RWPE1 (cell line): ENCODE data around the gene RNU2-63P.
A peak's percentile ranks its signal among the peaks of the same experiment; 100 is the strongest.

Source experiments
- CTCF ChIA-PET: fragments of 350-600 bp; sonication (Branson Sonifier 250); formaldehyde crosslinking; extraction: SDS; loops from one replicate; lab custom pipeline; 2021; lab: Yijun Ruan, JAX
- POLR2A ChIA-PET: fragments of 400-600 bp; formaldehyde crosslinking; extraction: SDS; loops from one replicate; lab custom pipeline; 2020; ENCODE audit warnings: antibody characterized with exemption; ENCODE audit not compliant: low non-redundant PET; lab: Yijun Ruan, JAX
- DNase-seq: peaks from one replicate; pipeline ENCODE4 v3.0.0; 2012; ENCODE audit warnings: low spot score
- H3K27ac ChIP-seq: fragments of 450-650 bp; 2 replicates; pipeline ENCODE4 v1.5.1; 2017
- TF ChIP-seq, protein P1 (sequence below): fragments of 450-650 bp; conservative IDR thresholded peaks from 2 replicates; pipeline ENCODE4 v1.5.1; 2017; ENCODE audit warnings: low read depth, mild to moderate bottlenecking

The RNU2-63P gene

DNA sequence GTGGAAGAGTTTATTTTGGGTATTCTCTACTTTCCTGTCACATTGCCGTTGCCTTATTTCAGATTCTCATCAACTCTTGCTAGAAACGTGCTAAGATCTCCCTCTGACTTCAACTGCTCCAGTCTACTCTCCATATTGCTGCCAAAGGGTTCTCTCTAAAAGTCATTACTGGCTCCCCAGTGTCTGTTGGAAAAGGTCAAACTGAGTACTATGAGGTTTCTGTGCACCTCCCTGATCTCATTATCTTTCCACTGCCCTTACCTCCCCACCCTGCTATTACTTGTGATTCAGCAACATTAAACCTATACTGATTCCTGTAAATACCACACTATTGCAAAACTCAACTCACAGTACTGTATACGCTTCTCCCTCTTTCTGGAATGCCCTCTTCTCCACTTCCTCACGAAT lies 41.1 kb upstream of the RNU2-63P start:
- TF ChIP-seq, protein P1, sequence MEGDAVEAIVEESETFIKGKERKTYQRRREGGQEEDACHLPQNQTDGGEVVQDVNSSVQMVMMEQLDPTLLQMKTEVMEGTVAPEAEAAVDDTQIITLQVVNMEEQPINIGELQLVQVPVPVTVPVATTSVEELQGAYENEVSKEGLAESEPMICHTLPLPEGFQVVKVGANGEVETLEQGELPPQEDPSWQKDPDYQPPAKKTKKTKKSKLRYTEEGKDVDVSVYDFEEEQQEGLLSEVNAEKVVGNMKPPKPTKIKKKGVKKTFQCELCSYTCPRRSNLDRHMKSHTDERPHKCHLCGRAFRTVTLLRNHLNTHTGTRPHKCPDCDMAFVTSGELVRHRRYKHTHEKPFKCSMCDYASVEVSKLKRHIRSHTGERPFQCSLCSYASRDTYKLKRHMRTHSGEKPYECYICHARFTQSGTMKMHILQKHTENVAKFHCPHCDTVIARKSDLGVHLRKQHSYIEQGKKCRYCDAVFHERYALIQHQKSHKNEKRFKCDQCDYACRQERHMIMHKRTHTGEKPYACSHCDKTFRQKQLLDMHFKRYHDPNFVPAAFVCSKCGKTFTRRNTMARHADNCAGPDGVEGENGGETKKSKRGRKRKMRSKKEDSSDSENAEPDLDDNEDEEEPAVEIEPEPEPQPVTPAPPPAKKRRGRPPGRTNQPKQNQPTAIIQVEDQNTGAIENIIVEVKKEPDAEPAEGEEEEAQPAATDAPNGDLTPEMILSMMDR: no peak
- ChIA-PET CTCF (no interaction called here), POLR2A (no interaction called here)
- DNase-seq: no peak
- no peak overlapping the region for H3K27ac ChIP-seq

DNA sequence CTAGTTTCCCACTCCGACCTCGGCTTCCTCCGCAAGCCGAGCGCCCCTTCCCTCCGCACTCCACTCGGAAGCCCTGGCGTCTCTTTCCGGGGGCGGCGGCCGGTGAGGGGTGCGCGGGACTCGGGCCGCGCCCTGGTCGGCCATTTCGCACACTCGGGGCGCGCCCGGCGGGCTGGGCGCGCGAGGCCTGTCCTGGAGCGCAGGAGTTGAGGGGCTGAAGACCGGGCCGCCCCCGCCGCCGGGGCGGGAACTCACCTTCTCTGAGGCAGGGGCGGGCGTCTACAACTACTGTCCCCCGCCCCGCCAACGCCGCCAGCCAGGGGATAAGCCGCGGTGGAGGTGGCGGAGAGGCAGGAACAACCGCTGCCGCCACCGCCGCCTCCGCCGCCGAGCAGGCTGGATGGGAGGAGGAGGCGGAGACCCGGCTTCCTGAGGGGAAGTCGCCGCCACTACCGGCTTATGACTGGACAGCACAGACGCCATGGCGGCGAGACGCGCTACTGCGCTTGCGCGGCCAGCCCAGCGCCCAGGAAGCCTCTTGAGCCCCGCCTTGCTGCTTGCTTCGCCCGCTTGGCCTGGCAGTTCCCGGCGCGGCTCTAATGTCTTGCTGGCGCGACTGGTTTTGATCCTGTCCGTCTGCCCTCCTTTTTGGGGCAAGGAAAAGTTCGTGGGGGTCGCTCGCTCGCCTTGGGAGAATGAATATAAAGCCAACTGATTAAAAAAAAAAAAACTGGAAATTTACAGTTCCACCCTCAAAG lies 39.2 kb upstream of the RNU2-63P start, which contains the start of gene KRCC1:
Gene KRCC1, minus strand, starts transcription at position 413 of the 758 bp plus-strand sequence. CDS start 27,220 bp downstream, outside the sequence.
- ChIA-PET POLR2A (no interaction called here), CTCF (interaction anchor here (1.0 kb wide), 1 partner anchor 499 kb away, joined by 3 read pairs; no protein-coding TSS in a partner anchor)
- TF ChIP-seq, protein P1: no peak
- peak; percentile 94 for DNase-seq
- H3K27ac ChIP-seq: peak within 1 kb of the TSS; percentile 86

DNA sequence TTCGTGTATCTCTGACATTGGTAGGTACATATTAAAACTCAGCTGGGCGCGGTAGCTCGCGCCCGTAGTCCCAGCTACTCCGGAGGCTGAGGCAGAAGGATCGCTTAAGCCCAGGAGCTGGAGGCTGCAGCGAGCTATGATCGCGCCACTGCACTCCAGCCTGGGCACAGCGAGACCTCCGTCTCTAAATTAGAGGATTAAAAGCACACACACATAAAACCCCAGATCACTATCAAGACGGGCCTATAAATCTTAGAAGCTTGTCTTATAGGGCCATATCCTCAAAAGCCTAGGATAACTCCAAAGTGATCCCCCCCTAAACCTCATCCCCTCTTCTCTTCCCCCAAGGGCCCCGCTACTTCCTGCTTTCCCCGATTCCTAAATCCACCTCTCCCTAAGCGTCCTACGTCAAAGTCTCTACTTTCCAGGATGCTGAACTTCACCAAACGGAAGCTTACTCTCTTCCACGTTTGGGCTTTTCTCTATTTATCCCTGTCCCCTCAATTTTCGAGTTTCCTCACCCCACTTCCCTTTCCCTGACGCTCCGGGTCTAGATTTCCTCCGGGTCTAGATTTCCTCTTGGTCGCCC lies 38.5 kb upstream of the RNU2-63P start:
- ChIA-PET POLR2A (interaction anchor here (1.1 kb wide), 1 partner anchor 115 kb away, joined by 3 read pairs; the partner anchor contains the start of gene THNSL2), CTCF (interaction anchor here (0.6 to 1.0 kb wide), 2 partner anchors 132 to 499 kb away, joined by 3 read pairs; no protein-coding TSS in a partner anchor)
- TF ChIP-seq, protein P1: no peak
- DNase-seq: peak; percentile 37
- H3K27ac ChIP-seq: peak overlapping the region; percentile 86

DNA sequence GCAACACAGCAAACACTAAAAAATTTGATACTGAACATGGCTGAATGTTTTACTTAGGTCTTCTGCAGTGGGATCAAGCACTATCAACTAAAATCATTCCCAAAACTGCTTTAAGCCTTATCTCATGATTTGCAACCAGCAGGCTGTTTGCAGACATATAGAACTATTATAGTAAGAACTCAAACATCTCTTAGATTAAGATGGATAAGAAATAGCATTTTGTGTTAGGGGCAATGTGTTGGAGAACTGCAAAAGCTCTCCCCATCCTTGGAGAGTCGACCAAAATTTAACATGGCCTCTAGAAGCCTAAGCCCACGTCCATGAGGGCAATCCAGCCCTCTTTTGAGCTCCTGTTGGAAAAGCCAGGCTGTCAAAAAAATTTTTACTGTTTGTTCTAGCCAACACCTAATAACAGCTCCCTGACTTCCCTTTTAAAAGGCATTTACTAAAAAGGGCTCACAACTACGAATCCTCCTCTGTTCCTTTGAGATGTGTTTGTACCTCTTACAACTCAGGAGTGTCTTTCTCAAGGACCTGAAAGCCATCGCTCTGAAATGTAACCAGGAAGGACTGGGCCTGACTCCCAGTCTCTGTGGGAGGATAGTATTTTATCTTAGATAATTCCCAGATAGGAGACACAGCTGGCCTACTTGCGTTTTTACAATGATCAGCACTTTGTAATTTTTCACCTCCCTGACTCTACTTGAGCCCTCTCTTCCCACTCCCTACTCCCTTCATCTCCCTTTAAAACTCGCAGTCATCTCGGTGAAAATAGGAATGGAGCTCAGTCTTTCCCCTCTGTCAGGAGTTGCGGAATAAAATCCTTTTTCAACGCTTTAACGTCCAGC lies 37.8 kb upstream of the RNU2-63P start:
- ChIA-PET CTCF (interaction anchor here (0.6 to 1.1 kb wide), 4 partner anchors 10 to 500 kb away, joined by 3 to 8 read pairs (median 3); no protein-coding TSS in a partner anchor), POLR2A (interaction anchor here (1.1 kb wide), 1 partner anchor 116 kb away, joined by 3 read pairs; the partner anchor contains the start of gene THNSL2)
- DNase-seq: peak; percentile 4
- peak overlapping the region; percentile 86 for H3K27ac ChIP-seq
- TF ChIP-seq, protein P1: no peak

DNA sequence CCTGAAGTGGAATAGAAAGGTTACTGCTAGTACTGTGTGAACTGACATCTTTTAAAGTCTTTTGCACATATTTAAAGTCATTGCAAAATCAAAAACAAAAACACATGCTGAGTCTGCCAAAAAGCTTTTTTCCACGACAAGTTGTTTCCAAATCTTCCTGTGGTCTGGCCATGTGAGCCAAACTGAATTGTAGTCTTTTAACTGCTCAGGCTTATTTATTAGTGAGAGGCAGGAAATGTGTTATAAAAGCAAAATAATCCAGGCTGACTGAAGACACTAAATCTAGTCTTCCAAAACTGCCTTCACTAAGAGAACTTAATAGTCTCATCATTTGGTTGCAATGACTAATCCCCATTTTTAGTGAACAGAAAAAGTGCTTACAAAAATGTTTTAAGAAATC lies 36.9 kb upstream of the RNU2-63P start:
- DNase-seq: no peak
- CTCF ChIA-PET: interaction anchor here (1.1 kb wide), 1 partner anchor 9 kb away, joined by 8 read pairs; no protein-coding TSS in a partner anchor
- no peak overlapping the region for H3K27ac ChIP-seq
- TF ChIP-seq, protein P1: no peak
- POLR2A ChIA-PET: no interaction called here
